Activated T-cell treated with anti-CD3 and anti-CD28 coated beads, Interleukin-2, amount 50 U/mL, for 72 hours (primary cell): ENCODE measurements around the gene APCDD1. TPM values are rescaled to one million over a fixed set of nuclear protein-coding genes. Genes with fewer than 3 reads are reported as not detected.

Experiments
- ATAC-seq, 2 donors: fragments of 150-1000 bp; cut with Tn5 transposase; replicated peaks in 1 of 2; 2 replicates each; pipeline ENCODE4 v1.10.0; 2021; ENCODE audit warnings: moderate library complexity in 2 of 2, mild to moderate bottlenecking in 1 of 2
- DNase-seq, 2 donors: peaks; one replicate each; pipeline ENCODE4 v3.0.0; 2021 to 2022; ENCODE audit warnings: mixed read lengths in 1 of 2
- H3K27ac Mint-ChIP-seq: one replicate; pipeline ENCODE4 v1.8.0; 2022; ENCODE audit warnings: mild to moderate bottlenecking, moderate library complexity, mixed read lengths
- H3K27me3 Mint-ChIP-seq: one replicate; pipeline ENCODE4 v1.8.0; 2022; ENCODE audit warnings: low read depth, mixed read lengths
- H3K36me3 Mint-ChIP-seq, 2 donors: one replicate each; pipeline ENCODE4 v1.8.0; 2022; ENCODE audit warnings: mixed read lengths in 2 of 2, mild to moderate bottlenecking in 1 of 2; ENCODE audit not compliant: insufficient read depth in 2 of 2
- H3K4me1 Mint-ChIP-seq: one replicate; pipeline ENCODE4 v1.8.0; 2022; ENCODE audit warnings: low read depth, mixed read lengths
- H3K4me3 Mint-ChIP-seq, 2 donors: one replicate each; pipeline ENCODE4 v1.8.0; 2022; ENCODE audit warnings: mild to moderate bottlenecking in 2 of 2, mixed read lengths in 2 of 2, moderate library complexity in 2 of 2
- H3K9me3 Mint-ChIP-seq, 2 donors: one replicate each; pipeline ENCODE4 v1.8.0; 2022; ENCODE audit warnings: mixed read lengths in 2 of 2
- total RNA-seq, 2 donors: library from RNA; stranded (reverse); gene quantifications; one replicate each; pipeline ENCODE4 v1.2.3, GENCODE V29; 2022

APCDD1 gene
- total RNA-seq, 2 donors from 2014 or later: not detected

DNA sequence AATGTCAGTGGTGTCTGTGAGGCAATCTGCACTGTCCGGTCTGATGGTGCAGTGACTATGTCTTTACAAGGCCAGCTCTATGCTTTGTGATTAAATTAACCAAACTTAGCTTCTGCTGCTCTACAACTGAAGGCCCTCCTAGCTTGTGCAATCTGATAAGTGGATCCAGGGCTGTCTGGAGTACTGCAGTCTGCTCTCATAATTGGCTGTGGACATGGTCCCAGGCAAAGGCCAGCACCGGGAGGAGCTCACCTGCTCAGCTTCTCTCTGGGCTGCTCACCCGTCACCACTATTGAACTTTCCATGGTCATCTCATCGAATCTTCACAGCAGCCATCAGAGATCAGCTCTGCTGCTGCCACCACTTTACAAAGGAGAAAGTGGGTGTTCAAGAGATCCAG is 13.0 kb upstream of the APCDD1 start:
- H3K9me3 Mint-ChIP-seq: no peaks in the 10 kb centered on the region
- no peaks in the 10 kb centered on the region for H3K4me1 Mint-ChIP-seq
- no peak overlapping the region for H3K27ac Mint-ChIP-seq
- H3K27me3 Mint-ChIP-seq: peaks cover 11% of the 10 kb centered on the region
- no peak overlapping the region for H3K4me3 Mint-ChIP-seq
- DNase-seq: no peak
- no peak for ATAC-seq
- no peaks in the 10 kb centered on the region for H3K36me3 Mint-ChIP-seq

DNA sequence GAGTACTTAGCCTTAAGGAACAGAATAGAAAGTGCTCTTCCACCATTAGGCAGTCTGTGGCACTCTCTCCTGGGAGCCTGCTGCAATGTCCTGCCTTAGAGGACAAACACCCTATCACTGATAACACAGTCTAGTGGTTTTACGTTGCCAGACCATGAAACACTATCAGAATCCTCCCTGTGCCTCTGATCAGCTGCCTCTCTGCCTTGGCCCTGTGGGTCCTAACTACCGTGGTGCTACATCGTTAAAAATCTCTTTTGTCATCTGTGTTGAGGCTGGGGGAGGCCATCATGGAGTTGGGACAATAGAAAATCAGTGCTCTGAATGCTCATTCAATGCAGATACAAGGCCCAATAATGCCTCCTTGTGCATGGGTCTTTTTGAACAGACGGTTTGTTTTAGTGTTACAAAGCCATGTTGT is 11.9 kb upstream of the APCDD1 start:
- no peaks in the 10 kb centered on the region for H3K9me3 Mint-ChIP-seq
- H3K36me3 Mint-ChIP-seq: no peaks in the 10 kb centered on the region
- DNase-seq (no peak), ATAC-seq (no peak)
- no peak overlapping the region for H3K4me3 Mint-ChIP-seq
- H3K27ac Mint-ChIP-seq: no peak overlapping the region
- H3K4me1 Mint-ChIP-seq: no peaks in the 10 kb centered on the region
- H3K27me3 Mint-ChIP-seq: peaks cover 11% of the 10 kb centered on the region

DNA sequence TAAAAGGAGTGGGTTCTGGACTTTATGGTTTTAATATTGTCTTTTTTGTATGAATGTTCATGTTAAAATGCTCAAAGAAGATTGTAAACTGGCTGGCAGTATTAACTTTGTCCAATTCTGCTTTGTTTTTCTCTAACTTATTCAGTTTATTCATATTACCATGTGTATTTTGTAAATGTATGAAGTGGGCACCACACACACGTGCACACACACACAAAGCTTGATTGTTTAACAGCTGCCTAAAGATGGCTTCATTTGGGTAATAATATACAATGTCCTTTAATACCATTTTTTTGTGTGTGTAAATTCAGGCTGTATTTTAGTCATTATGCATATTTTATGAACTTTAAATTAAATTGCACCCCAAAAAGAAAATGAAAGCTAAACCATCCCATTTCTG is 11.4 kb upstream of the APCDD1 start:
- Mint-ChIP-seq H3K9me3 (no peaks in the 10 kb centered on the region), H3K4me1 (no peaks in the 10 kb centered on the region), H3K4me3 (no peak overlapping the region), H3K27ac (no peak overlapping the region), H3K36me3 (no peaks in the 10 kb centered on the region), H3K27me3 (peaks cover 11% of the 10 kb centered on the region)
- DNase-seq (no peak), ATAC-seq (no peak)

DNA sequence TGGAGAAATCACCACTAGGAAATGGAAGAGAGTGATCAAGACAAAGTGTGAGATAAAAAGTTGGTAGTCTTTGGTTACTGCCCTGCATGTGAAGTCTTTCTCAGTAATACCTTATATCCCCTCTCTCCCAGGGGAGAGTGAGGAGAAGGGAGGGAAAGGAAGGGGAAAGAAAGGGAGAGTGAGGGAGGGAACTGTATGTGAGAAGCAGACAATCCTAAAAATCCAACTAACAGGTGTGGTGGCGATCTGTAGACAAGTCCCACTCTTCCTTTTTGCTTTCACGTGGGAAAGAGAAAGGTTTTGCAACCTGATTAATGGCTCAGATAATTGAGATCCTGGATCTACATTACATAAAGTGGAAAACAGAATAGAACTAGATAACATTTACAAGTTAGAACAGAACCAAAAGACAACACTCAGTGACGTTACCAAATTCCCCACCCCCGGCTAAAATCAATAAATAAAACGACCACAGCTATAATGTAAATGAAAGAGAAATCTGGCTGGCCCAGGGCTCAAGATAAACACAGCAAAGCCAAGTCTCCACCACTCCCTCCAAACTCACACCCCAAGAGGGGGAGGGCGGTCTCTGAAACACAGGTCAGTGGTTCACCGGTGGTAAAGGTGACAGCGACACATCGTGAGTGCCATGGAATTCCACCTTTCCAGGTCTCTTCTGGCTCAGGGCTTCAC is 10.0 kb upstream of the APCDD1 start:
- no peak for DNase-seq
- no peak overlapping the region for H3K27ac Mint-ChIP-seq
- H3K36me3 Mint-ChIP-seq: no peaks in the 10 kb centered on the region
- no peak for ATAC-seq
- H3K4me1 Mint-ChIP-seq: no peaks in the 10 kb centered on the region
- H3K27me3 Mint-ChIP-seq: peaks cover 11% of the 10 kb centered on the region
- H3K9me3 Mint-ChIP-seq: no peaks in the 10 kb centered on the region
- no peak overlapping the region for H3K4me3 Mint-ChIP-seq

DNA sequence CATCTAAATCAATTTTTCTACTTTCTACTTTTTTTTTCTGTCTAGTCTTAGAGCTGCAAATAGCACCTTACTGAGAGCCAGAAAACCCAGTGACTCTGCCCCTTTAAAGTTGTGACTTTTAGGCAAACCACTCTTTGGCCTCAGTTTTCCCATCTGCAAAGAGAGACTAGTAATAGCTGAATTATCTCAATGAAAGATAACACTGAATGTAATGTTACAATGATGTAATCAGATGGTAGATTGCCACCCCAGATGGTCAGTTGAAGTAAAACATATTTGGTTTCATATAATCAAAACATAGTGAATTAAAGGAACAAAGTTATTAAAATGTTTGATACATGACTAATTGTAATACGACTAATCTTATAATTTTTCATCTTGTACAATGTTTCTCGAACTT is 5.0 kb upstream of the APCDD1 start:
- Mint-ChIP-seq H3K9me3 (no peaks in the 10 kb centered on the region), H3K4me1 (no peaks in the 10 kb centered on the region), H3K27me3 (peaks cover 26% of the 10 kb centered on the region), H3K36me3 (no peaks in the 10 kb centered on the region), H3K27ac (no peak overlapping the region), H3K4me3 (no peak overlapping the region)
- ATAC-seq: no peak
- DNase-seq: no peak

DNA sequence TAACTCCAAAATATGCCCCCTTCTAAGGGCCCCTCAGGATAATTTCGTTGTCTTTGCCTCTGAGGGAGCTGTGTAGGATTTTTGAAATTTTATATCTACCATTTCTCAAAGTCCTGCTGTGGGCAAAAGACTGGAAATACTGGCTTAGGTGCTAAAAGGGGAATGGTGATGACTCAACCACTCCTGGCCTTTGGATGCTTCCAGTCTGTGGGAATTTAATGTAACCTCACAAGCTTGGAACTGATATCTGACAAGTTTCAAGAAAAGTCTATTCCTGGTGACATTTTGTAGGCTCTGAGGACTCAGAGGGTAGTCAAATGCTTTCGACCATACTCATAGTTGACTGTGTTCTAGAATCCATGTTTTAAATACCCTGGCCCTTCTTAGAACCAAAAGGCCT is 3.4 kb upstream of the APCDD1 start:
- no peak for DNase-seq
- Mint-ChIP-seq H3K4me3 (no peak overlapping the region), H3K27me3 (peaks cover 34% of the 10 kb centered on the region), H3K9me3 (no peaks in the 10 kb centered on the region), H3K27ac (no peak overlapping the region), H3K36me3 (no peaks in the 10 kb centered on the region), H3K4me1 (peaks cover 6% of the 10 kb centered on the region)
- no peak for ATAC-seq

DNA sequence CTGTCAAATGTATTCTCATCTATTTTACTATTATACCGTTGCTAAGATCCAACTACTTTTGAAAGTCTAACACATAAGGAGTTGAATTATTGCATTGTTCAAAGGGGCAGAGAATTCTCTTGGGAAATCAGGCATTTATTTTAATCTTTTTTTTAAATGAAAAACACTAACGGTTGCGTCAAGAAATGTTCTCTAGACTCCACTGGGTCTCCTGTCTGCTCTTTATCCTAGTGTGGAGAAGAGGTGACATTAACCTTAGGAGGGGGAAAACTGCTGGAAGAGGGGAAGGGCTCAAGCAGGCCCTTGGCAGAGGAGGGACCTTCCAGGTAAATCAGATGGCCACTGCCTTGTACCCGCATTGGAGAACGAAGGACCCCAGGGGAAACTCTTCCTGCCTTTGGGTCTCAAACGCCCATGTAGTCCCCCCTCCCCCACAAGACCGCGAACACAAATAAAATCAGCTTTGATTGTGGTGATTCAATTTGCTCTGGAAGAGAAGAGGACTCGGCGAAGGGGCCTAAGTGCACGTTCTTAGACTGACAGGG is 1.1 kb upstream of the APCDD1 start:
- Mint-ChIP-seq H3K9me3 (no peaks in the 10 kb centered on the region), H3K4me1 (peaks cover 6% of the 10 kb centered on the region), H3K27me3 (peaks cover 55% of the 10 kb centered on the region), H3K36me3 (no peaks in the 10 kb centered on the region), H3K27ac (no peak overlapping the region), H3K4me3 (peak overlapping the region; percentile 20 to 67)
- ATAC-seq (no peak), DNase-seq (no peak)

DNA sequence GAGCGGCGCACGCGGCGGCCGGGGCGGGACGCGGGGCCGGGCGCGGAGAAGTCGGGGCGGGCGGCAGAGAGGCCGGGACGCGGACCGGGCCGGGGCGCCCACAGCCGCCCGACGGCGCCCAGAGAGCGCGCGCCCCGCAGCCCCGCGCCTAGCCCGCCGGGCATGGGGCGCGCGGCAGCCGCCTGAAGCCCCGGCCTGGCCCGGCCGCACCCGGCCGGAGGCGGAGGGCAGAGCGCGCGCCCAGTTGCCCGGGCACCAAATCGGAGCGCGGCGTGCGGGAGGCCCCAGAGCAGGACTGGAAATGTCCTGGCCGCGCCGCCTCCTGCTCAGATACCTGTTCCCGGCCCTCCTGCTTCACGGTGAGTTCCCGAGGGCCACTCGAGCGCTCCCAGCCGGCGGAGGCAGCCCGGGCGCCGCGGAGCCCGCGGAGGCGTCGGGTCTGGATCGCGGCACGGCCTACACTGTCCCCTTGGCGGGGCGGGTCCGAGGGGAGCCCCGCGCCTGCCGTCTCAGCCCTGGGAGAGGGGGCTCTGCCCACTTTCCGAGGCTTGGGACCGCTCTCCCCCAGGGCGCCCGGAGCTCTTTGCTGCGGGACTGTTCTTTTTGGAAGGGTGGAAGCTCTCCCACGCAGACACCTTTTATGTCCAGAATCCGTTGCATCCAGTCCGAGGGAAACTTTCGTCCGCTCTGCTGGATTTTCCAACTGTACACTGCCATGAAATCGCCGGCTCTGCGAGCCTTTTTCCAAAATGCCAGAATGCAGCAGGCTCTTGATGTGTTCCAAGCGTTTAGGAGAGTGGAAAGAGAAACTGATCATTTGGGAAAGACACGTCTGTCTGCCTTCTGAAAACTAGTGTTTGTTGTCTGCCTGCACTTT is 484 bp downstream of the APCDD1 start:
- ATAC-seq (peak; percentile 23 to 46), DNase-seq (no peak)
- no peaks in the 10 kb centered on the region for H3K36me3 Mint-ChIP-seq
- no peaks in the 10 kb centered on the region for H3K9me3 Mint-ChIP-seq
- peaks cover 6% of the 10 kb centered on the region for H3K4me1 Mint-ChIP-seq
- H3K4me3 Mint-ChIP-seq: peak overlapping the region; percentile 58 to 72
- H3K27me3 Mint-ChIP-seq: peaks cover 55% of the 10 kb centered on the region
- no peak overlapping the region for H3K27ac Mint-ChIP-seq

DNA sequence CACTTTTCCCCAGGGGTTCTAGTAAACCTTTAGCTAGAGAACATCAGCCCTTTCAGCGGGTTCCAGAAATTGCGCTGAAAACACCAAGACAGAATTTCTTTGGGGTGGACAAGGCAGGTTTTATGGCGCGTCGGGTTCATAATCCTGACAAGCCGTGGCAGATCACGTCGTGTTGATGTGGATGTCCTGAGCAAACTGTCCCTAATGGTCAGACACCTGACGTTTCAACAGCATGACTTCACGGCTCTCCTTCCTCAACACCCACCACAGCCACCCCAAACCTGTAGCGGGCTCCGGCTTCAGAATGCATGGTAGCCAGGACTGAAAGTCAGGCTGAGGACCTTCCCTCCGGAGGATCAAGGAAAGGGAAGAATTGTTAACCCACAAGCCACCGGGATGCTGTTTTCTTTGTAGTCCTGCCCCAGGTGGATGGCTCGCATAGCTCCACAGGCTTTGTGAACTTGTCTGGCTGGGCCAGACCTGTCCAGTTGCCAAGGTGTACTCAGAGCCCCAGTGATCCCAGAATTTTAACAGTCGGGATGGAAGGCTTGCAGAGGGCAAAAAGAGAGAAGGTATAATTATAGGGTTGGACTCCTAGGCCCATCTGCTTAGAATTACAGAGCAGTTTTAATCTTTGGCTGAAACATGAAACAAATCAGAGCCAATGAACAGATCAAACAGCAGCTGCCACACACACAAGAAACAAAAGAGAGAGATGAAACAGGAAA is 1.5 kb downstream of the APCDD1 start:
- no peaks in the 10 kb centered on the region for H3K36me3 Mint-ChIP-seq
- no peak overlapping the region for H3K27ac Mint-ChIP-seq
- peaks cover 6% of the 10 kb centered on the region for H3K4me1 Mint-ChIP-seq
- no peak for DNase-seq
- peaks cover 55% of the 10 kb centered on the region for H3K27me3 Mint-ChIP-seq
- H3K4me3 Mint-ChIP-seq: peak overlapping the region; percentile 58 to 72
- ATAC-seq: no peak
- H3K9me3 Mint-ChIP-seq: no peaks in the 10 kb centered on the region

DNA sequence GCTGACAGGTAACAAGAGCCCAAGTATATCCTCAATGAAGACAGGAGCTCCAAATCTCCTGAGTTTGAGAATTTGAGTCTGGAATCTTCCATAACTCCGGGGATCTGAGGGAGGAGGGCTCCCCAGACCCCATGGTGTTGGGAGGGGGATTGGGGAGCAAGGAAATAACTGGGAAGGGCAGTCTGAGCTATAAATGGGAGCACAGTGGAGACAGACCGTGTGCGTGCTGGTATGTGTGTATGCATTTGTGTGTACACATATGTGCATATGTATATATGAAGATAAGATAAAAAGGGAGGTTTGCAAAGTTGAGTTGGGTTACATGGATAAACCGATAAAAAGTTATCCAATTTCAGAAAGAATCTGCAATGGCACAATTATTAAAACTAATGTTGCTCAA is 2.3 kb downstream of the APCDD1 start:
- Mint-ChIP-seq H3K27ac (no peak overlapping the region), H3K36me3 (no peaks in the 10 kb centered on the region), H3K4me1 (peaks cover 6% of the 10 kb centered on the region), H3K27me3 (peaks cover 49% of the 10 kb centered on the region), H3K9me3 (no peaks in the 10 kb centered on the region), H3K4me3 (no peak overlapping the region)
- no peak for ATAC-seq
- no peak for DNase-seq

DNA sequence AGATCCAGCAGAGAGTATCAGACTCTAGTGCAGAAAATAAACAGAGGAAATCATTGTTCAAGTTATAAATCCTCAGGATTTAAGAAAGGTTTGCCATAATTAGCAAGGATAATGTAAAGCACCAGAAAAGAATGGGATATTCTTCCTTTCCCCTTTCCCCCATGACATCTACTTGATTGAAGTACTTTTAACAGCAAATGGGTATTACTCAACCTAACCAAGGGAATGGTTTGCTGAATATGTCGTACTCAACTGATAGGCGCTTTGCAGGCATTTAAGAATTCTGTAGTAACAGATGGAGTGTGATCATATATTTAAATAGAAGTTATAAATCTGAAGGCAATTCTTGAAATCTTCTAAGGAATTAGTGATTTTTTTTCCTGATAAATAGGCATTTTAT is 2.7 kb downstream of the APCDD1 start:
- H3K27me3 Mint-ChIP-seq: peaks cover 45% of the 10 kb centered on the region
- DNase-seq: no peak
- no peaks in the 10 kb centered on the region for H3K36me3 Mint-ChIP-seq
- ATAC-seq: no peak
- peaks cover 6% of the 10 kb centered on the region for H3K4me1 Mint-ChIP-seq
- H3K27ac Mint-ChIP-seq: no peak overlapping the region
- H3K9me3 Mint-ChIP-seq: no peaks in the 10 kb centered on the region
- H3K4me3 Mint-ChIP-seq: no peak overlapping the region

DNA sequence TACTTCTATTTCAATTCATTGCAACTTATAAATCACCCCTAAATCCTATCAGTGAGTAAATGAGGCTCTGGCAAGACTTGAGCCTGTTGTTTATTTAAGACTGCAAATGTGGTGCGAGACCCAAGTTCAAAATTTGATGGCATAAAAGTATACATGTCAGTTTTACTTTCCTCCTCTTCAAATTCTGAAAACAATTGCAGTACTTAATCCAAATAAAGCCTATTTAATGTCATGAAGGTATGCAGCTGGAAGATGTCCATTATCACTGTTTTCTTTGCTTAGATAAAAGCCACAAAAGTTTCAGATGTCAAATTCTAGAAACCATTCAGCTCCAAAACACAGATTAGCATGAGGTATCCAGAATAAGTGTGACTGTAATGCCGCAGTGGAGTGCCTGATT is 3.3 kb downstream of the APCDD1 start:
- H3K4me1 Mint-ChIP-seq: peaks cover 6% of the 10 kb centered on the region
- H3K4me3 Mint-ChIP-seq: no peak overlapping the region
- ATAC-seq: no peak
- no peaks in the 10 kb centered on the region for H3K36me3 Mint-ChIP-seq
- H3K27me3 Mint-ChIP-seq: peaks cover 39% of the 10 kb centered on the region
- H3K9me3 Mint-ChIP-seq: no peaks in the 10 kb centered on the region
- H3K27ac Mint-ChIP-seq: no peak overlapping the region
- no peak for DNase-seq

DNA sequence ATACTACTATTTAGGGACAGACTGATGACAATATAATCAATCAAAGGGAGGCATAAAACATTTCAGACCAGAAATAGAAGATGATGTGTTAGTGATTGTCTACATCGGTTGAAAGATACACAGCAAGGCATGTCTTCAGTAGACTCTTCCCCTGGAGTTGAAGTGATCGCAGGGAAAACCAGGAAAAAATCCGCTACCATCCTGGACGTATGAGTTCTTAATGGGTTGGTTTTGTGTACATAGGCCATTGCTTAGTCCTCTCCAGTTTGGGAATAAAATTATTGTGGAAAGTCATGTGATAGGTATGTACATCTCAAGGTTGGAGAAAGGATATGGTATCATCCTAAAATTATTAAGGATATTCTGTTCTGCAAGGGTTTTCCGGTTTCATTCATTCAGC is 4.3 kb downstream of the APCDD1 start:
- H3K9me3 Mint-ChIP-seq: no peaks in the 10 kb centered on the region
- no peak for ATAC-seq
- no peaks in the 10 kb centered on the region for H3K36me3 Mint-ChIP-seq
- H3K27ac Mint-ChIP-seq: no peak overlapping the region
- H3K27me3 Mint-ChIP-seq: peaks cover 30% of the 10 kb centered on the region
- H3K4me1 Mint-ChIP-seq: peaks cover 6% of the 10 kb centered on the region
- no peak overlapping the region for H3K4me3 Mint-ChIP-seq
- no peak for DNase-seq
